Endodermal cell (in vitro differentiated cells): ENCODE results near the gene NOVA1. TPM values are rescaled to one million over a fixed set of nuclear protein-coding genes. Genes with fewer than 3 reads are reported as not detected.

ENCODE experiments used
- DNase-seq: peaks from one replicate; pipeline ENCODE4 v3.0.0-alpha.2; 2017
- H3K27ac ChIP-seq: 2 replicates; pipeline ENCODE4 v1.5.1; 2013; ENCODE audit warnings: mild to moderate bottlenecking, low read depth, low read length, moderate library complexity
- H3K27me3 ChIP-seq: 2 replicates; pipeline ENCODE4 v1.6.1; 2013; ENCODE audit warnings: mild to moderate bottlenecking, low read length, moderate library complexity; ENCODE audit not compliant: insufficient read depth, control insufficient read depth, poor library complexity, severe bottlenecking
- H3K36me3 ChIP-seq: 2 replicates; pipeline ENCODE4 v1.7.0; 2013; ENCODE audit warnings: mild to moderate bottlenecking, low read length, moderate library complexity; ENCODE audit not compliant: control insufficient read depth, insufficient read depth
- H3K4me1 ChIP-seq: one replicate; pipeline ENCODE4 v1.7.0; 2013; ENCODE audit warnings: low read length; ENCODE audit not compliant: control insufficient read depth, insufficient read depth
- H3K4me3 ChIP-seq: 2 replicates; pipeline ENCODE4 v1.5.1; 2013; ENCODE audit warnings: mild to moderate bottlenecking, low read length, moderate library complexity
- H3K9ac ChIP-seq: 2 replicates; pipeline ENCODE4 v1.6.1; 2013; ENCODE audit warnings: mild to moderate bottlenecking, low read length, moderate library complexity; ENCODE audit not compliant: poor library complexity, severe bottlenecking; ENCODE audit errors: extremely low read depth
- H3K9me3 ChIP-seq: 2 replicates; pipeline ENCODE4 v1.6.1; 2013; ENCODE audit warnings: mild to moderate bottlenecking, low read length, moderate library complexity; ENCODE audit not compliant: control insufficient read depth
- H3K27ac Mint-ChIP-seq: 2 replicates; pipeline ENCODE4 v1.8.0; 2020; ENCODE audit warnings: mixed read lengths
- H3K27me3 Mint-ChIP-seq: 2 replicates; pipeline ENCODE4 v1.8.0; 2021; ENCODE audit warnings: mild to moderate bottlenecking, mixed read lengths; ENCODE audit not compliant: insufficient read depth
- H3K36me3 Mint-ChIP-seq: 2 replicates; pipeline ENCODE4 v1.8.0; 2020; ENCODE audit warnings: low read depth, mixed read lengths
- H3K4me1 Mint-ChIP-seq: 2 replicates; pipeline ENCODE4 v1.8.0; 2020; ENCODE audit warnings: mixed read lengths
- H3K4me3 Mint-ChIP-seq: 2 replicates; pipeline ENCODE4 v1.8.0; 2020; ENCODE audit warnings: mild to moderate bottlenecking, moderate library complexity, mixed read lengths
- H3K9me3 Mint-ChIP-seq: 2 replicates; pipeline ENCODE4 v1.8.0; 2020; ENCODE audit warnings: mild to moderate bottlenecking, mixed read lengths
- CTCF ChIP-seq: fragments of 200-600 bp; sonication (generic); conservative IDR thresholded peaks from 2 replicates; pipeline ENCODE4 v1.5.0; 2021; ENCODE audit warnings: antibody characterized with exemption, mild to moderate bottlenecking
- WGBS, 2 experiments: methylation state at CpG; one replicate each; pipeline versions ENCODE4 v1.1.5 to v1.1.7; 2013; ENCODE audit warnings: missing lambda C conversion rate in 2 of 2, mixed read lengths in 1 of 2; ENCODE audit not compliant: insufficient coverage in 1 of 2, insufficient read length in 1 of 2; 5-methylcytosine and 5-hydroxymethylcytosine counted together
- total RNA-seq, 2 donors: library from RNA; stranded (reverse); fragmentation: NEBNext Ultra II Directional in 1 of 2; extraction: Animal tissue kit (Norgen Biotek cat#: 25700) in 1 of 2; gene quantifications; 2 replicates in 1 of 2; 3 replicates in 1 of 2; pipeline ENCODE4 v1.2.1, GENCODE V29; 2021

NOVA1 gene
- total RNA-seq, 2 donors from 2014 or later, result 25.4 to 25.5 TPM

- Histone ChIP-seq H3K4me1 (no peaks in the 10 kb centered on the region), H3K27me3 (no peaks in the 10 kb centered on the region), H3K9ac (no peak overlapping the region), H3K27ac (no peak overlapping the region), H3K9me3 (no peaks in the 10 kb centered on the region), H3K36me3 (no peaks in the 10 kb centered on the region), H3K4me3 (no peak overlapping the region)
- Mint-ChIP-seq H3K27me3 (peaks cover 2% of the 10 kb centered on the region), H3K9me3 (no peaks in the 10 kb centered on the region), H3K4me3 (no peak overlapping the region), H3K36me3 (no peaks in the 10 kb centered on the region), H3K27ac (no peak overlapping the region), H3K4me1 (peaks cover 37% of the 10 kb centered on the region)
- DNase-seq, result no peak
- no peak for TF ChIP-seq CTCF
- WGBS, 2 experiments, result 94 to 100% methylated on average over 1 of the region's 1 CpG
These were observed 197.5 kb downstream of the NOVA1 start for GRCh38 chr14:26400373-26400772.

GRCh38 chr14:26398616-26399015 lies 199.2 kb downstream of the NOVA1 start:
- no peak for TF ChIP-seq CTCF
- H3K27me3 Mint-ChIP-seq, result peaks cover 2% of the 10 kb centered on the region
- Histone ChIP-seq H3K36me3 (no peaks in the 10 kb centered on the region), H3K4me3 (no peak overlapping the region), H3K9ac (no peak overlapping the region), H3K4me1 (peaks cover 7% of the 10 kb centered on the region), H3K27ac (no peak overlapping the region), H3K9me3 (no peaks in the 10 kb centered on the region), H3K27me3 (no peaks in the 10 kb centered on the region)
- no peak overlapping the region for H3K4me3 Mint-ChIP-seq
- H3K27ac Mint-ChIP-seq, result no peak overlapping the region
- no peak for DNase-seq
- no peaks in the 10 kb centered on the region for H3K36me3 Mint-ChIP-seq
- peaks cover 50% of the 10 kb centered on the region for H3K4me1 Mint-ChIP-seq
- H3K9me3 Mint-ChIP-seq, result no peaks in the 10 kb centered on the region
